Heart left ventricle (tissue), 13 donors: ENCODE results near the gene BCL3.
"Not testable (repeated sequence)": the region's sequence is repeated elsewhere in the genome, so short reads cannot be mapped to it uniquely, and the experiment has no call there.

Experiments
- POLR2A ChIP-seq, 2 donors: fragments of 450-650 bp; IDR thresholded peaks; one replicate each; pipeline ENCODE4 v1.6.1; 2017; ENCODE audit warnings: antibody characterized with exemption in 2 of 2, mild to moderate bottlenecking in 2 of 2, moderate library complexity in 2 of 2
- TF ChIP-seq, protein P1 (sequence below), 12 donors: fragments of 200-600 bp; sonication (generic) in 4 of 12; IDR thresholded peaks; one replicate each; pipeline versions ENCODE4 v1.5.0 to v1.8.0; 2018 to 2022; ENCODE audit warnings: antibody characterized with exemption in 12 of 12, mild to moderate bottlenecking in 5 of 12
- donor health status: ischemic (EF 13 %, LVEDD 7.1; RV severe dilation, severe dysfunction).
- donor health status: DM: no; HTN: yes; CAD: no.
- donor health status: DM: no; HTN: no; CAD: no.
- donor health status: ischemic (EF 25% LVEDD 6.9; RV normal size, moderate dysfunction).
- donor health status: ischemic (EF 25% LVEDD 5.7; RV mildly dilated, moderate dysfunction).
- donor health status: ischemic (EF 35%, LVEDD 5.7; RV mildly dilated, moderate dysfunction).
- donor health status: nonischemic (EF 11% LVEDD 7.7; RV severe dilation, severe dysfunction).
- donor health status: DM: yes; HTN: yes; CAD: no.
- donor health status: PGD.
- donor health status: ischemic (EF 29% LVEDD 5.4; RV normal size, mild dysfunction).
- donor health status: nonischemic (EF 23%, LVEDD 6.1; RV moderate dilation, normal function).

DNA sequence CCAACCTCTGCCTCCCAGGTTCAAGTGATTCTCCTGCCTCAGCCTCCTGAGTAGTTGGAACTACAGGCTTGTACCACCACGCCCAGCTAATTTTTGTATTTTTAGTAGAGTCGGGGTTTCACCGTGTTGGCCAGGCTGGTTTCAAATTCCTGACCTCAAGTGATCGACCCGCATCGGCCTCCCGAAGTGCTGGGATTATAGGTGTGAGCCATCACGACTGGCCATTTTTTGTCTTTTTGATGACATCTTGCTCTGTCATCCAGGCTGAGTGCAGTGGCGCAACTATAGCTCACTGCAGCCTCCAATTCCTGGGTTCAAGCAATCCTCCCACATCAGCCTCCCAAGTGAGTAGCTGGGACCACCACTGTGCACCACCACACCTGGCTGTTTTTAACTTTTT is 28.1 kb upstream of the BCL3 start:
- TF ChIP-seq, protein P1, sequence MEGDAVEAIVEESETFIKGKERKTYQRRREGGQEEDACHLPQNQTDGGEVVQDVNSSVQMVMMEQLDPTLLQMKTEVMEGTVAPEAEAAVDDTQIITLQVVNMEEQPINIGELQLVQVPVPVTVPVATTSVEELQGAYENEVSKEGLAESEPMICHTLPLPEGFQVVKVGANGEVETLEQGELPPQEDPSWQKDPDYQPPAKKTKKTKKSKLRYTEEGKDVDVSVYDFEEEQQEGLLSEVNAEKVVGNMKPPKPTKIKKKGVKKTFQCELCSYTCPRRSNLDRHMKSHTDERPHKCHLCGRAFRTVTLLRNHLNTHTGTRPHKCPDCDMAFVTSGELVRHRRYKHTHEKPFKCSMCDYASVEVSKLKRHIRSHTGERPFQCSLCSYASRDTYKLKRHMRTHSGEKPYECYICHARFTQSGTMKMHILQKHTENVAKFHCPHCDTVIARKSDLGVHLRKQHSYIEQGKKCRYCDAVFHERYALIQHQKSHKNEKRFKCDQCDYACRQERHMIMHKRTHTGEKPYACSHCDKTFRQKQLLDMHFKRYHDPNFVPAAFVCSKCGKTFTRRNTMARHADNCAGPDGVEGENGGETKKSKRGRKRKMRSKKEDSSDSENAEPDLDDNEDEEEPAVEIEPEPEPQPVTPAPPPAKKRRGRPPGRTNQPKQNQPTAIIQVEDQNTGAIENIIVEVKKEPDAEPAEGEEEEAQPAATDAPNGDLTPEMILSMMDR (IDR thresholded peaks at IDR 0.05): not testable (repeated sequence)
- not testable (repeated sequence) for TF ChIP-seq POLR2A (IDR thresholded peaks at IDR 0.05)
